ENCODE results near the gene IL20RA. TPM values are rescaled to one million over a fixed set of nuclear protein-coding genes. Genes with fewer than 3 reads are reported as not detected.
"Not testable (repeated sequence)": the region's sequence is repeated elsewhere in the genome, so short reads cannot be mapped to it uniquely, and the experiment has no call there.

The IL20RA gene
- total RNA-seq, 1 donor from 2014 or later, result 13.3 TPM

- no peaks in the 10 kb centered on the region for H3K36me3 ChIP-seq
- ATAC-seq, result no peak
- no peaks in the 10 kb centered on the region for H3K9me3 ChIP-seq
- no peaks in the 10 kb centered on the region for H3K4me1 ChIP-seq
- TF ChIP-seq CTCF (IDR thresholded peaks at IDR 0.05), result no peak
- no peak overlapping the region for H3K27ac ChIP-seq
- intact Hi-C loops (cut with DNase I), result no loop called here
- no peaks in the 10 kb centered on the region for H3K27me3 ChIP-seq
- DNase-seq, result no peak
- no peak overlapping the region for H3K4me3 ChIP-seq
Observed at GRCh38 chr6:136964398-136964797, 80.4 kb downstream of the IL20RA start.

- intact Hi-C loops (cut with DNase I), result no loop called here
- H3K36me3 ChIP-seq, result no peaks in the 10 kb centered on the region
- ATAC-seq, result no peak
- no peaks in the 10 kb centered on the region for H3K4me1 ChIP-seq
- TF ChIP-seq CTCF (IDR thresholded peaks at IDR 0.05), result no peak
- no peak overlapping the region for H3K27ac ChIP-seq
- DNase-seq, result no peak
- no peak overlapping the region for H3K4me3 ChIP-seq
- H3K9me3 ChIP-seq, result no peaks in the 10 kb centered on the region
- peaks cover 5% of the 10 kb centered on the region for H3K27me3 ChIP-seq
Observed at GRCh38 chr6:136963259-136963658, 81.5 kb downstream of the IL20RA start.

- no peak for DNase-seq
- peaks cover 8% of the 10 kb centered on the region for H3K27me3 ChIP-seq
Observed at GRCh38 chr6:136962661-136963060, 82.1 kb downstream of the IL20RA start.

GRCh38 chr6:136961848-136962247 lies 82.9 kb downstream of the IL20RA start:
- intact Hi-C loops (cut with DNase I), result no loop called here
- ATAC-seq, result no peak
- no peak for TF ChIP-seq CTCF (IDR thresholded peaks at IDR 0.05)
- no peaks in the 10 kb centered on the region for H3K36me3 ChIP-seq
- H3K4me3 ChIP-seq, result no peak overlapping the region
- DNase-seq, result no peak
- H3K27me3 ChIP-seq, result peaks cover 8% of the 10 kb centered on the region
- no peak overlapping the region for H3K27ac ChIP-seq
- H3K9me3 ChIP-seq, result no peaks in the 10 kb centered on the region
- no peaks in the 10 kb centered on the region for H3K4me1 ChIP-seq

More at GRCh38 chr6:136962661-136963060, 82.1 kb downstream of the IL20RA start:
- intact Hi-C loops (cut with DNase I), result no loop called here
- Histone ChIP-seq H3K4me3 (no peak overlapping the region), H3K36me3 (no peaks in the 10 kb centered on the region), H3K9me3 (no peaks in the 10 kb centered on the region), H3K27ac (no peak overlapping the region), H3K4me1 (no peaks in the 10 kb centered on the region)
- no peak for TF ChIP-seq CTCF (IDR thresholded peaks at IDR 0.05)
- no peak for ATAC-seq

- TF ChIP-seq CTCF (IDR thresholded peaks at IDR 0.05), result no peak
- H3K27ac ChIP-seq, result no peak overlapping the region
Observed at GRCh38 chr6:136960781-136961180, 84.0 kb downstream of the IL20RA start.

GRCh38 chr6:136959935-136960334 lies 84.8 kb downstream of the IL20RA start:
- H3K27ac ChIP-seq; DNase-seq; ATAC-seq; H3K27me3 ChIP-seq; H3K4me3 ChIP-seq; intact Hi-C loops (cut with DNase I); H3K36me3 ChIP-seq; H3K4me1 ChIP-seq; H3K9me3 ChIP-seq: not testable (repeated sequence)

More at GRCh38 chr6:136960781-136961180, 84.0 kb downstream of the IL20RA start:
- no peaks in the 10 kb centered on the region for H3K36me3 ChIP-seq
- no peaks in the 10 kb centered on the region for H3K4me1 ChIP-seq
- intact Hi-C loops (cut with DNase I), result no loop called here
- DNase-seq (no peak), ATAC-seq (no peak)
- peaks cover 8% of the 10 kb centered on the region for H3K27me3 ChIP-seq
- no peak overlapping the region for H3K4me3 ChIP-seq
- no peaks in the 10 kb centered on the region for H3K9me3 ChIP-seq
